ENCODE results near the gene PIAS2. TPM values are rescaled to one million over a fixed set of nuclear protein-coding genes. Genes with fewer than 3 reads are reported as not detected.
A peak's percentile ranks its signal among the peaks of the same experiment; 100 is the strongest.

PIAS2 gene
- polyA plus RNA-seq, 1 donor (not counting 4 experiments of a cell fraction or from before 2014, with no cell fraction given) = 11.4 TPM

- dilution Hi-C loops (cut with MboI; ENCODE audit: extremely low pct_ligation_motif_present, low sequenced_read_pairs) = no loop called here
- H3K4me2 ChIP-seq (ENCODE audit: control insufficient read depth, extremely low read depth, insufficient read depth, low read depth, low read length) = peak overlapping the region; percentile 59
- H2AFZ ChIP-seq (ENCODE audit: control insufficient read depth, low read length) = peak overlapping the region; percentile 87
- H3K36me3 ChIP-seq (ENCODE audit: control insufficient read depth in 2 of 2, extremely low read depth in 1 of 2, insufficient read depth in 2 of 2, low read length in 2 of 2) = no peaks in the 10 kb centered on the region
- no peaks in the 10 kb centered on the region for H3K27me3 ChIP-seq (ENCODE audit: control insufficient read depth, extremely low read depth, insufficient read depth, low read length)
- DNase-seq (ENCODE audit: low read depth, low spot score) (no peak), FAIRE-seq (no peak)
- H3K27ac ChIP-seq (ENCODE audit: control insufficient read depth, insufficient read depth, low read length) = no peak overlapping the region
- H3K4me3 ChIP-seq (ENCODE audit: control insufficient read depth in 2 of 3, extremely low read depth in 1 of 3, insufficient read depth in 2 of 3, low read depth in 1 of 3, low read length in 3 of 3) = peak overlapping the region; percentile 71 to 96 (median 93)
- no peak for TF ChIP-seq EZH2 (IDR thresholded peaks at IDR 0.05; ENCODE audit: low read length)
- no peak for TF ChIP-seq CTCF (optimal IDR thresholded peaks at IDR 0.05 in 1 of 3, IDR thresholded peaks at IDR 0.05 in 1 of 3, conservative IDR thresholded peaks at IDR 0.05 in 1 of 3; ENCODE audit: extremely low read depth in 1 of 3, insufficient read depth in 2 of 3, low read length in 3 of 3)
- peaks cover 36% of the 10 kb centered on the region for H3K79me2 ChIP-seq (ENCODE audit: control insufficient read depth, insufficient read depth, low read length)
- no peaks in the 10 kb centered on the region for H3K4me1 ChIP-seq (ENCODE audit: control insufficient read depth, extremely low read depth, insufficient read depth, low read length)
- no peaks in the 10 kb centered on the region for H4K20me1 ChIP-seq (ENCODE audit: control insufficient read depth, extremely low read depth, insufficient read depth, low read length)
- H3K9me3 ChIP-seq (ENCODE audit: control insufficient read depth, low read depth, low read length) = no peaks in the 10 kb centered on the region
- peak overlapping the region; percentile 91 for H3K9ac ChIP-seq (ENCODE audit: control insufficient read depth, extremely low read depth, insufficient read depth, low read length)
- no peaks in the 10 kb centered on the region for H3K9me1 ChIP-seq (ENCODE audit: control insufficient read depth, extremely low read depth, insufficient read depth, low read length)
Measured at GRCh38 chr18:46917803-46918600, 695 bp upstream of the PIAS2 start.

GRCh38 chr18:46916551-46917107, 678 bp downstream of the PIAS2 start:
- no peaks in the 10 kb centered on the region for H3K9me3 ChIP-seq (ENCODE audit: control insufficient read depth, low read depth, low read length)
- FAIRE-seq = no peak
- peak overlapping the region; percentile 91 for H3K9ac ChIP-seq (ENCODE audit: control insufficient read depth, extremely low read depth, insufficient read depth, low read length)
- peak overlapping the region; percentile 99 for H3K4me2 ChIP-seq (ENCODE audit: control insufficient read depth, extremely low read depth, insufficient read depth, low read depth, low read length)
- H4K20me1 ChIP-seq (ENCODE audit: control insufficient read depth, extremely low read depth, insufficient read depth, low read length) = no peaks in the 10 kb centered on the region
- no peaks in the 10 kb centered on the region for H3K36me3 ChIP-seq (ENCODE audit: control insufficient read depth in 2 of 2, extremely low read depth in 1 of 2, insufficient read depth in 2 of 2, low read length in 2 of 2)
- no peaks in the 10 kb centered on the region for H3K9me1 ChIP-seq (ENCODE audit: control insufficient read depth, extremely low read depth, insufficient read depth, low read length)
- no peaks in the 10 kb centered on the region for H3K4me1 ChIP-seq (ENCODE audit: control insufficient read depth, extremely low read depth, insufficient read depth, low read length)
- TF ChIP-seq CTCF (optimal IDR thresholded peaks at IDR 0.05 in 1 of 3, IDR thresholded peaks at IDR 0.05 in 1 of 3, conservative IDR thresholded peaks at IDR 0.05 in 1 of 3; ENCODE audit: extremely low read depth in 1 of 3, insufficient read depth in 2 of 3, low read length in 3 of 3) = no peak
- no peak for TF ChIP-seq EZH2 (IDR thresholded peaks at IDR 0.05; ENCODE audit: low read length)
- dilution Hi-C loops (cut with MboI; ENCODE audit: extremely low pct_ligation_motif_present, low sequenced_read_pairs) = no loop called here
- peak overlapping the region; percentile 71 to 96 (median 93) for H3K4me3 ChIP-seq (ENCODE audit: control insufficient read depth in 2 of 3, extremely low read depth in 1 of 3, insufficient read depth in 2 of 3, low read depth in 1 of 3, low read length in 3 of 3)
- peak overlapping the region; percentile 69 for H3K27ac ChIP-seq (ENCODE audit: control insufficient read depth, insufficient read depth, low read length)
- H3K27me3 ChIP-seq (ENCODE audit: control insufficient read depth, extremely low read depth, insufficient read depth, low read length) = no peaks in the 10 kb centered on the region
- peak overlapping the region; percentile 95 for H2AFZ ChIP-seq (ENCODE audit: control insufficient read depth, low read length)
- peaks cover 47% of the 10 kb centered on the region for H3K79me2 ChIP-seq (ENCODE audit: control insufficient read depth, insufficient read depth, low read length)
- no peak for DNase-seq (ENCODE audit: low read depth, low spot score)

All from keratinocyte (primary cell).